CD1c-positive myeloid dendritic cell (primary cell): ENCODE results near the gene SMTNL1.
"Not testable (repeated sequence)": the region's sequence is repeated elsewhere in the genome, so short reads cannot be mapped to it uniquely, and the experiment has no call there.

Experiments
- DNase-seq: peaks from one replicate; pipeline ENCODE4 v3.0.0-alpha.2; 2016; ENCODE audit errors: extremely low spot score

Gene SMTNL1

GRCh38 chr11:57508341-57509170 is 28.8 kb upstream of the SMTNL1 start:
- DNase-seq: no peak

- DNase-seq: no peak
Measured at GRCh38 chr11:57511741-57512430, 25.5 kb upstream of the SMTNL1 start.

GRCh38 chr11:57512646-57513451 is 24.5 kb upstream of the SMTNL1 start:
- no peak for DNase-seq

GRCh38 chr11:57513452-57513795 is 24.0 kb upstream of the SMTNL1 start:
- no peak for DNase-seq

- DNase-seq: peak; percentile 37
Measured at GRCh38 chr11:57513911-57514537, 23.4 kb upstream of the SMTNL1 start.

- peak; percentile 32 for DNase-seq
Measured at GRCh38 chr11:57514538-57515331, 22.7 kb upstream of the SMTNL1 start.

- peak; percentile 6 for DNase-seq
Measured at GRCh38 chr11:57515332-57516060, 21.9 kb upstream of the SMTNL1 start, which contains the start of gene SLC43A1. Gene SLC43A1, minus strand, starts transcription at chr11:57515702. Its CDS starts 1,591 bp downstream, at chr11:57514111.

- no peak for DNase-seq
Measured at GRCh38 chr11:57516061-57516443, 21.3 kb upstream of the SMTNL1 start.

- no peak for DNase-seq
Measured at GRCh38 chr11:57521116-57521515, 16.3 kb upstream of the SMTNL1 start.

GRCh38 chr11:57523419-57523818 is 14.0 kb upstream of the SMTNL1 start:
- no peak for DNase-seq

- DNase-seq: peak; percentile 75
Measured at GRCh38 chr11:57527056-57527631, 10.3 kb upstream of the SMTNL1 start.

- no peak for DNase-seq
Measured at GRCh38 chr11:57529012-57529411, 8.4 kb upstream of the SMTNL1 start.

- DNase-seq: no peak
Measured at GRCh38 chr11:57530215-57530595, 7.2 kb upstream of the SMTNL1 start.

- peak; percentile 97 for DNase-seq
Measured at GRCh38 chr11:57530596-57531507, 6.5 kb upstream of the SMTNL1 start, which contains the start of gene TIMM10. Gene TIMM10, minus strand, starts transcription at chr11:57530754. Its CDS starts 565 bp downstream, at chr11:57530189.

- not testable (repeated sequence) for DNase-seq
Measured at GRCh38 chr11:57534449-57534848, 2.9 kb upstream of the SMTNL1 start.

GRCh38 chr11:57539342-57539741 is 1.9 kb downstream of the SMTNL1 start:
- DNase-seq: no peak

GRCh38 chr11:57541169-57541568 is 3.8 kb downstream of the SMTNL1 start:
- no peak for DNase-seq

GRCh38 chr11:57542582-57542981 is 5.2 kb downstream of the SMTNL1 start:
- DNase-seq: no peak

GRCh38 chr11:57543593-57543992 is 6.2 kb downstream of the SMTNL1 start:
- no peak for DNase-seq
